GM18519 (cell line): ENCODE measurements around the gene MRPL21.

ENCODE experiments used
- ATAC-seq: cut with Tn5 transposase; IDR thresholded peaks from one replicate; pipeline ENCODE4 v1.9.1; 2021; ENCODE audit warnings: mild to moderate bottlenecking, moderate library complexity; ENCODE audit not compliant: unreplicated experiment, low FRiP score

The MRPL21 gene

DNA sequence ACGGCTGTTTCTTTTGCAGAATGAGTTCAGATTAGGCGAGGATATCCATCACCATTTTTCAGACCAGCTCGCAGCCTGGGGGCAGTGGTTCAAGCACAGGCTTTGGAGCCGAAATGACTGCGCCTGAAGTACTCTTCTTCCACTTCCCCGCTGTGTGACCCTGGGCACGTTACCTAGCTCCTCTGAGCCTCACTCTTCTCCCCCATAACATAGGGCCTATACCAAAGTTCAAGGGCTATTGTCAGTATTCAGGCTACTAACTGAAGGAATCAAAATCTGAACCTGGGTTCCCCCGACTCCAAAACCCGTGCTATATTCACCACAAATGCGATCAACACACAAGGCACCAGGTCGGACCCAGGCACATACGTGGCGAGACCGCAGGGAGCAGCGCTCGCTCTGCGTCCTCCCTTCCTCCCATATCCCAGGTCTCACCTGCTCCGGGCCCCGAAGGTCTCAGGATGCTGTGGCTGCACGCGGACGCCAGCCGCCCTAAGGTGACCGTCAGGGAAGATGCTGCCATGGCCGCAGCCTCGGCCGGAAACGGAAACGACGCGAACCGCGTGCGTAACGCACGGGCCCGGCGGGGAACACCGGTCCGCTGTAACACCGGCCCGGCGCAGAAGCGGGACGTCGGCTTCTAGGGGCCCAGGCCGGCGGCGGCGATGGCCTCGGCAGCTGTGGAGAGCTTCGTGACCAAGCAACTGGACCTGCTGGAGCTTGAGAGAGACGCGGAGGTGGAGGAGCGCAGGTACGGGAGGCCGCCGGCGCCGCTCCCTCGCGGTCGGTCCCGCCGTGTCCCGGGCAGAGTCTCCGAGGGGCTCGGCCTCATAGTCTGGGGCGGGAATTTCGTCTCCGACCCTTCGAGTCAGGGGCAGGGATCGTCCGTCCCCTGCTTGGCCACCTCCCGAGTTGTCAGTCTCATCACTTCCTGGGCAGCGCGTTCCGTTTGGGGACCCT lies at the start of gene MRPL21, which contains the start of gene IGHMBP2:
Gene MRPL21, minus strand, starts transcription at position 545 of the 960 bp plus-strand sequence. Its CDS starts 22 bp downstream, at position 523.
Gene IGHMBP2, plus strand, starts transcription at position 604 of the 960 bp plus-strand sequence. Its CDS starts 62 bp downstream, at position 666.
- ATAC-seq: no peak

DNA sequence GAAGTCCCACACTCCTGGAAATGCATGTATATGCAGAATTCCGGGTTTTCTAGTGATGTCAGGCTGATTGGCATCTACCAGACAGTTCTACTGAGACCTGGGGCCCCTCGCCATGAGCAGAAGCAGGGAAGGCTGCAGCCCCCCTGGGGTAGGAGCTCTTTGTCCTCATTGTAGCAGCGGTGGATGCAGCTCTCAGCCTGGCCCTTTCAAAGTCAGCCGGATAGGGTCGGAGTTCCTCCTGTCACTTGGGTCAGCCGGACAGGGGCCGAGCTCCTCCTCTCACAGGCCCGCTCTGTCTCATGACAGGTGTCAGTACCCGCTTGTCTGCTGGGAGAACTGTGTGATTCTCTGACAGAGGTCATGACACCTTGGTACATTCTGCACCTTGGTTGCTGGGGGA lies 47.1 kb upstream of the MRPL21 start:
- no peak for ATAC-seq

DNA sequence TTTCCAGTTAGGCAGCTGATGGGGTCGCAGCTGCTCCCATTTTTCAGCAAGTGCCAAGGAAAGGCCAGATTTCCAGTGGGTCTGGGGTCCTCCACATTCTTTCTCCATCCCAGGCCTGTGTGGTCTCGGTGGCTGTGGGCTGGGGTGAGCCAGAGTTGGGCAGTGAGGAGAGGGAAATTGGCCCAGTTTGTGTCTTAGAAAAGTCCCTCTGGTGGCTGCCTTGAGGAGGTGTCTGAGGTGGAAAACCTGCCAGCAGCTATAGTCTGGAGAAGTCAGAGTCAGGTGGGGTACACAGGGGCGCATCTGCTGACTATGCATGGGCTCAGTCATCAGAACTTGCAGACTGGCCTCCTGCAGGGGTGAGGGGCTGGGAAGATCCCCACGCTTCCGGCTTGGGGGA lies 46.6 kb upstream of the MRPL21 start:
- no peak for ATAC-seq

DNA sequence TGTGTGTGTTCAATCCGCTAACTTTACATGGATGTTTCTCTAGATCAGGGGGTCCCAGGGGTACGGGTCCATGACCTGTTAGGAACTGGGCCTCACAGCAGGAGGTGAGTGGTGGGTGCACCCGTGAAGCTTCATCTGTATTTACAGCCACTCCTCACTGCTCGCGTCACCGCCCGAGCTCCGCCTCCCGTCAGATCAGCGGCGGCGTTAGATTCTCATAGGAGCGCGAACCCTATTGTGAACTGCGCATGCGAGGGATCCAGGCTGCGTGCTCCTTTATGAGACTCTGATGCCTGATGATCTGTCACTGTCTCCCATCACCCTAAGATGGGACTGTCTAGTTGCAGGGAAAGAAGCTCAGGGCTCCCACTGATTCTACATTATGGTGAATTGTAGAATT lies 45.3 kb upstream of the MRPL21 start:
- no peak for ATAC-seq

DNA sequence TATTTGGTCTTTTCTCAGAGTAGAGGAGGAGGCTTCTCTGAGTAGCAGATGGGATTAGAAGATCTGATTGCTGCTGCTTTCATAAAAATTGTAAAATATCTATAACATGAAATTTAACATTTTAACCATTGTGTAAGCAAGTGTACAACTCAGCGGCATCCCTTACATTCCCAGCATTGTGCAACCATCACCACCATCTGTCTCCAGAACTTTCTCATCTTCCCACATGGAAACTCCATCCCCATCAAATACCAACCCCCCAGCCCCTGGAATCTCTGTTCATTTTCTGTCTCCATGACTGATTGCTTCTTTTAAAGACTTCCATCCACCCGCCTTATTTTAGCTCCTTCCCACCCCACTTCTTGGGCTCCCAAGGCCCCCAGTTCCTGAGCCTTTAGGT lies 44.9 kb upstream of the MRPL21 start:
- no peak for ATAC-seq

DNA sequence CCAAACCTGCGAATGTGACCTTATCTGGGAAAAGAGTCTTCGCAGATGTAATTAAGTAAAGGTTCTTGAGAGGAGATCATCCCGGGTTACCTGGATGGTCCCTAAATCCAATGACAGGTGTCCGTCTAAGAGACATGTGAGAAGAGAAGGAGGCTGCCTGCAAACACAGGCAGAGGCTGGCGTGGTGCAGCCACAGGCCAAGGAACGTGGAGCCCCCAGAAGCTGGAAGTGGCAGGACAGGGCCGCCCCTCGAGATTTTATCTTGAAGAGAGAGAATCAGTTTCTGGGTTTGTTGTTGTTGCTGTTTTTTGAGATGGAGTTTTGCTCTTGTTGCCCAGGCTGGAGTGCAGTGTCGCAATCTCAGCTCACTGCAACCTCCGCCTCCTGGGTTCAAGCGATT lies 43.5 kb upstream of the MRPL21 start:
- ATAC-seq: no peak

DNA sequence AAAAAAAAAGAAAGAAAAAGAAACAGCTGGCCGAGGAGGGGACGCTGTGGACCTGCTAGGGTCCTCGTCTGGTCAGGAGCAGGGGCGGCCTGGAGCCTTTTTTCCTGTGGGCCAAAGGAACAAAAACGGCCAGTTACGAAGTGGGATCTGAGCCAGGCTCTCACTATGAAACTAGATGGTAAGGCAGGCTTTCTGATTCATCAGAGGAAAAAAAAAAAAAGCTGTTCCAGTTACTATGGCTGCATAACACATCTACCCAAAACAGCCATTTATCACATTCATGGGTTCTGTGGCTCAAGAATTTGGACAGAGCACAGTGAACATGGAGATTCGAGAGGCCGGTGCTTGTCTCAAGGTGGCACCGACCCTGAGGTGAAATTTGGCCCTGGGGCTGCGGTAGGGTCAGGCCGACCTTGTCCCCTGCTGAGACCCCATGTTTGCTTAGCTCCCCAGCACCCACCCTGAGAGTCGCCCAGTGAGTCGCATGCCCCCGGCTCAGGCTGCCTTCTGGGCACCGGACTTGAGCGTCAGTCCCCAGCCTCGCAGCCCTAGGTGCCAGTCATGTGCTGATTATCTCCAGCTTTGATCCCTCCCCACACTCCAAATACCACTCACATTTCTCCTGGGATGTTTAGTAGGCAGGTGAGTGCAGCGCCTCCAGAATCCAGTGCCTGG lies 42.9 kb upstream of the MRPL21 start:
- no peak for ATAC-seq

DNA sequence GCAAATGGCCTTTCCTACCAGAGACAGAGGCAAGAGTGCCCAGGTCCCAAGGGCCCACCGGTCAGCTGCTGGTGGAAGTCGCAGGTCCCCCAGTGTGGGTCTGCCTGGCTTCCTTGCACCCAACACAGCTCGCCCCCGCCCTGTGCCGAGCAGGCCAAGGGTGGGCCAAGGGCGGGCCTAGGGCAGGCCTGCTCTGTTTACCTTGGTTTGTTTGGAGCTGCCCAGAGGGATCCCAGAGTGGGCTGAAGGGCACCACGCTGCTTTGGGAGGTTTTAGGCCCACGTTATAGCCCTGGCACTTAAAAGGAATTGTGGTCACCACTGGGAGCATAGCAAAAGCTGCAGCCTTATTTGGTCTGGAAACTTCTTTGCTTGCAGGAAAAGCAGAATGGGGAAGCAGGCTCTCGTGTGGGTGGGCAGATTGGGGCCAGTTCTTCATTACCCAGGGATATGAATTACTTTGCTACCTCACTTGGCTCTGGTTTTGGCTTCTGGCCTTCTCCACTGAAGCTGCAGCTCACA lies 39.2 kb upstream of the MRPL21 start:
- no peak for ATAC-seq

DNA sequence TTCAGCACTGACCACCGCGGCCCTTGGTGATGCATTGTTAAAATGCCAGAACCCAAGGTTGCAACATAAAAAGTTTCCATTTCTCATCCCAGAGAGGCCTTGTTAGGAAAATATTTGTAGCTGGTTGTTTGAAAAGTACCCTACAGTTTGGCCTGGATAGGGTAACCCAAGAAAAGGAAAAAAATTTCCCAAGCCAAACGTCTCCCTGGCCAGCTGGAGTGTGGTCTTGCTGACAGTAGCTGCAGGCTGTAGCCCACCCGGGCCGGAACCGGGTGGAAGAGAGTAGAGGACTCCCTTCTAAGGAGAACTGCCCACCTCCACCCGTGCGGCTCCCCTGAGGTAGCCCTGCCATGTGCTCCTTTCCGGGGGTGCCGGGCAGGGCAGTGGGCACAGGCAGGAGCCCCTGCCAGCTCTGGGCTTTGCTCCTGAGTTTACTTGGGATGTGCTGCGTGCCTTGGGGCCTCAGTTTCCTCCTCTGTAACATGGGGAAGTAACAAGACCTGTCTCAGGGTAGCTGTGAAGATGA lies 38.5 kb upstream of the MRPL21 start:
- ATAC-seq: no peak

DNA sequence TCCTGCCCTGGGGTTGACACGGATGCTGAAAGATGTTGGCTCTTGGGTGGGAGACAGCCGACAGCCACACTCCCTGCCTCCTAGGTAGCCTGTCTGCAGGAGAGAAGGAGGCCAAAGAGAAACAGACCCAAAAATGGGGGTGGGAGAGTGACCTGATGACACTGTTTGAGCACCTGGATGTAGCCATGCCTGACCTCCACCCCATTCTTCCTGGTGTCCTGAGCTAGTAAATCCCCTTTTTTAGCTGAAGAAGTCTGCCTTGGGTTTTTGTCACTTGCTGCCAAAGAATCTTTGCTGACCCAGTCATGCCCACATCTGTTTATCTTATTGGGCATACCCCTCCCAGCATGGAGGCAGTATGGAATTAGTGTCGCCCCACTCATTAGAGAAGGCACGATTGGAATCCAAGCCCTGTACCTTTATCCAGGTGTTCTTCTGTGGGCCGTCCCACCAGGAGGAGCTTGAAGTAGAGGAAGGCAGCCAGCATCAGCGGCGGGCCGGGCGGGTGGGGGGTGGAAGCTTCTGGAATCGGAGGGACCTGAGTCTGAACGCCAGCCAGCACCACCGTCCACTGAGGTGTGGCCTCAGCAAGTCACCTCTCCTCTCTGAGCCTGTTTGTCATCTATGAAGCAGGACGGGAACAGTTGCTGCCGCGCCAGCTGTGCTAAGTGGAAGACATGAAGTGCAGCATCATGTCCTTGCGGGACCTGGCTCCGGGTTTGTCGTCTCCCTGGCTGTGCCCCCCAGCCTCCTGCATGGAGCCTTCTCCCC lies 37.9 kb upstream of the MRPL21 start:
- no peak for ATAC-seq

DNA sequence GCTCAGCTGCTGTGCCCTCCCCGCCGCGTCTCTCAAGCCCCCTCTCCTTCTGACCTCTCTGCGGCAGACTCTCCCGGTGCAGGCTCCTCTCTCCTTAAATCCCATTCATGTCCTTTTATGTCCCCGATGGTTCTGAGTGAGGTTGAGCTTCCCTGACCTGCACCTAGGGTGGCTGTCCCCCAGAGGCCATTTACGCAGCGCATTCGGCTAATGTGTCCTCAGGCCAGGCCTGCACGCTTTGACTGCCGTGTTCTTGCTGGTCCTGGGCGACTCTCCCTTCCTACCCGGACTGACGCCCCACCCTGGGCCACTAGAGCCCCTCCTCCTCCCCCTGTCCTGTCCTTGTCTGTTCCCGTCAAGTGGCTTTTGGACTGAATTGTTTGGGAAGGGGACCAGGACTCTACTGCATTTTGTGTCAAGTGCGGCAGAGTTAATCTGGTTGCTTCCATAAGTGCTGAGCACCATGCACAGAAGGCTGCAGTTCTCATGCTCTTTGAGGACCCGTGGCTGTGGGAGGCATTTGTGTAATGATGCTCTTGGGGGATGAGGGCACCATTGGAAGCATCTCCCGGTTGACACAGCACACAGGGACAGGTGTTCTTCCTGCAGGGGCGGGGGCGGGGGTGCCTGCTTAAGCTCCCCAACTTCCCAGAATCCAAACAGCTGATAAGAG lies 37.2 kb upstream of the MRPL21 start:
- no peak for ATAC-seq

DNA sequence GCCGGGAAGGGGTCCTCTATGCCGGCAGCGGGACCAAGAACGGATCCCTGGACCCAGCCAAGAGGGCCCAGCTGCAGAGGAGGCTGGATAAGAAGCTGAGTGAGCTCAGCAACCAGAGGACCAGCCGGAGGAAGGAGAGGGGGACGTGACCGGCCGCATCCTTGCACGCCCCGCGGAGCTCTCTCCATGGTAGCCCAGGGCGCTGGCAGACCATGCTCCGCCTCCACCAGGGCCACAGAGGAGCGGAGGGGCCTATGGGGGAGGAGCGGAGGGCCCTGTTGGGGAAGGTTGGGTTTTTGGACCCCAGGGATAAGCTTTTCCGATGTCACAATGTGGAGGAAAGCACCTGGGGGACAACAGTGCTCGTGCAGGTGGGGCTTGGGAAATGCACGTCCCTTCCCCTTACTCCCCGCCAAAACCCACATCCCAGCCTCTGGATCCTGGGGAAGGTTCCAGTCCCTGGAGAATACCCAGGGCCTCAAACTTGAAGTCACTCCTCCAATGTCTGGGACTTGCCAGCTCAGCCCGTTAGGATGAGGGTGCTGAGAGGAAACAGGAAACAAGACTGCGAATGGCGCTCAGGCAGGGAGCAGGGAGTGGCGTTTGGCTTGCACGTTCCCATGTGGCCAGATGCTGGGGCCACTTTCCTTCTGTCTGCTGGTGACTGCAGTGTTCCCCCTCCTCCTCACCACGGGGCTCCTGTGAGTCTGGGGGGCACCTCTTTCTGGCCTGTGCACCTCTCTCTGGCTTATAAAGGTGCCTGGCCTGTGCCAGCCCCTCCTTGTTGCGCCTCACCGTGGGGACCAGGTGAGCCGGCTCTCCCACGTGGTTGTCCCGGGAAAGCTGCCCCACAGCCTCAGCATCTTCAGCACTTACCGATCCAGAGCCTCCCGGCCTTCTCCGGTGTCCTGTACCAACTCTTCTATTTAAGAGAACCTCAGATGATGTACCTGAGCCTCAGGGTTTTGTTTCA lies 36.2 kb upstream of the MRPL21 start:
- ATAC-seq: no peak

DNA sequence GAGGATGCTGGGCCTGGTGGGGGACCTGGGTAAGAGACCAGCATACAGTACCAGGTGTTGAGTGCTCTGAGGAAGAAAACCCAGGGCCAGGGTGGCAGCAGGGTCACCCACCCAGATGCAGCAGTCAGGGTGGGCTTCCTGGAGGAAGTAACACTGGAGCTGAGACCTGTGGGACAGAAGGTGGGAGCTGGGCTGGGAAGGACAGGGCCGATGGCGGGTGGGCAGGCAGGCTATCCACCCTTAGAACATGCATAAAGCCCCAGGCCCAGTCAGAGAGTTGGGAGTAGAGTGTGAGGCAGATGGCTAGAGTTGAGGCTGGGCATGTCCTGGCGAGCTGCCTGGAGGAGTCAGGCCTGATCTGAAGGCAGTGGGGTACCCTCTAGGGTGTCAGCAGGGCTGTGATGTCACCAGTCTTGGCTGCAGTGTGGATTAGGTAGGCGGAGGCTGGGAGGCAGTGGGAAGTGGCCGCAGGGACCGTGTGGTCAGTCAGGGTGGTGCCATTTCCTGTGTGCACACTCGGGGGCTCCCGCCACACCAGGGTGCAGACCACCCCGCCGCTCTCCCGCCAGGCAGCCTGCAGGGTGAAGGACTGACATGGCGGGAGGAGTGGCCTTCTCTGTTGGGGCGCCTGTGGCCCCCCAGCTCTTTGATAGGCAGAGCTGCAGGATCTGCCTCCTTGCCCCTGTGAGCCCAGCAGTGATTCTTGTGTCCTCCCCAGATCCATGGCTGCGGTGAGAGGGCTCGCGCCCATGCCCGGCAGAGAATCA lies 35.4 kb upstream of the MRPL21 start:
- no peak for ATAC-seq

DNA sequence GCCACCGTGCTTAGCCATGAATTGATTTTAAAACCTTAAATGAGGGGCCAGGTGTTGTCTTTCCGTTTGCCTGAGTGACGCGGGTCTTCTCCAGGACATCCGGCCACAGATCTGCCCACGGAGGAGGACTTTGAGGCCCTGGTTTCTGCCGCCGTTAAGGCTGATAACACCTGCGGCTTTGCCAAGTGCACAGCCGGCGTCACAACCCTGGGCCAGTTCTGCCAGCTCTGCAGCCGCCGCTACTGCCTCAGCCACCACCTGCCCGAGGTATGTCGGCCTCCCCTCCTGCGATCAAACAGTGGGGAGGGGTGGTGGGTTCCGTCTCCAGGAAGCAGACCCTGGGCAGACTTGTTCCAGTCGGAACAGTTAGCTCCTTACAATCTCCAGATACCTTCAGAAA lies 34.5 kb upstream of the MRPL21 start:
- ATAC-seq: no peak

DNA sequence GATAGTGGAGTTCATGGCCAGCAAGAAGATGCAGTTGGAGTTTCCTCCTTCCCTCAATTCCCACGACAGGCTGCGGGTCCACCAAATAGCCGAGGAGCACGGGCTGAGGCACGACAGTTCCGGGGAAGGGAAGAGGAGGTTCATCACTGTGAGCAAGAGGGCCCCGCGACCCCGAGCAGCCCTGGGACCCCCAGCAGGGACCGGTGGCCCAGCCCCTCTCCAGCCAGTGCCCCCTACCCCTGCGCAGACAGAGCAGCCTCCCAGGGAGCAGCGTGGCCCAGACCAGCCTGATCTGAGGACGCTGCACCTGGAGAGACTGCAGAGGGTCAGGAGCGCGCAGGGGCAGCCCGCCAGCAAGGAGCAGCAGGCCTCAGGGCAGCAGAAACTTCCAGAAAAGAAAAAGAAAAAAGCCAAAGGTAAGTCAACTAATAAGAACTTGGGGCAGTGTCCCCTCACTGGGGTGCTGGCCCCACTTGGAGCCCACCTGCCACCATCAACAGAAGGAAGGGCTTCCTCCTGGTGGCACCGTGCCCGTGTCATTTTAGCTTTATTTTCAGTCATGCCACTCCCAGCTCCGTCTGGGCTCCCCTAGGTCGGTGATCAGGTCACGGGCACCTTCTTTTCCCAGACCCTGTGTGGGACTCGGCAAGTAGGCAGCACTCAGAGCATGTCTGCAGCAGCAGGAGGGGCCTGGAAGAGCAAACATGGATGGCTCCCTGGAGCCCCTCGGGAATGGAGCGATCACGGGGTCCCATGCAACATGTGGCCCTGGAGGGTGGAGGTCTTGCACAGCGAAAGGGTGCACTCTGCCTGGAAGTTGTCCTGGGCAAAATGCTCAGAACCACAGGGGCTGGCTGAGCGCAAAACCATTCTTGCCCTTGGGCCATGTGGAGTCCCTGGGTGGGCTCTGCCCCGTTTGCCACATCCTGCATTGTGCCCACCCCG lies 33.3 kb upstream of the MRPL21 start:
- no peak for ATAC-seq

DNA sequence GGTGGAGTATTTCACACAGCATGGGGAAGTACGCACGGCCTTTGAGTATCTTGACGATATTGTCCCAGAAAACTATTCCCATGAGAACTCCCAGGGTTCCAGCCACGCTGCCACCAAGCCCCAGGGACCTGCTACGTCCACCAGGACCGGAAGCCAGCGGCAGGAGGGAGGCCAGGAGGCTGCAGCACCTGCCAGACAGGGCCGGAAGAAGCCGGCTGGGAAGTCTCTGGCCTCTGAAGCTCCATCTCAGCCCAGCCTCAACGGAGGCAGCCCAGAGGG lies 32.7 kb upstream of the MRPL21 start:
- ATAC-seq: no peak
